Breast epithelium (tissue), 3 donors: ENCODE measurements around the gene RBM43.

Experiments
- CTCF ChIP-seq, 3 donors: fragments of 450-650 bp; IDR thresholded peaks; one replicate each; pipeline ENCODE4 v1.5.1; 2016 to 2017; ENCODE audit warnings: antibody characterized with exemption in 3 of 3, mild to moderate bottlenecking in 3 of 3, moderate library complexity in 3 of 3
- POLR2A ChIP-seq: fragments of 450-650 bp; IDR thresholded peaks from one replicate; pipeline ENCODE4 v1.6.1; 2016; ENCODE audit warnings: antibody characterized with exemption, mild to moderate bottlenecking, moderate library complexity
- POLR2AphosphoS5 ChIP-seq, 3 donors: sonication (generic); formaldehyde crosslinking; IDR thresholded peaks; one replicate each; pipeline ENCODE4 v1.6.1; 2017; ENCODE audit warnings: antibody characterized with exemption in 3 of 3

GRCh38 chr2:151241224-151241623 is 20.4 kb downstream of the RBM43 start:
- TF ChIP-seq CTCF (IDR thresholded peaks at IDR 0.05) (no peak), POLR2A (no peak), POLR2AphosphoS5 (IDR thresholded peaks at IDR 0.05) (no peak)
